GM23338 (cell line): ENCODE data around the gene RRP1. TPM values are rescaled to one million over a fixed set of nuclear protein-coding genes. Genes with fewer than 3 reads are reported as not detected.

Source experiments
- ETS1 ChIP-seq: IDR thresholded peaks from 2 replicates; pipeline ENCODE4 v1.6.1; 2016; ENCODE audit warnings: antibody characterized with exemption
- EZH2phosphoT487 ChIP-seq: fragments of 200-600 bp; sonication (generic); IDR thresholded peaks from one replicate; pipeline ENCODE4 v1.8.1; 2018; ENCODE audit warnings: antibody characterized with exemption; ENCODE audit not compliant: unreplicated experiment
- JUNB ChIP-seq: IDR thresholded peaks from one replicate; pipeline ENCODE4 v1.6.1; 2016; ENCODE audit warnings: antibody characterized with exemption; ENCODE audit not compliant: unreplicated experiment
- NANOG ChIP-seq: IDR thresholded peaks from 2 replicates; pipeline ENCODE4 v1.6.1; 2016; ENCODE audit warnings: antibody characterized with exemption, borderline replicate concordance
- POLR2AphosphoS5 ChIP-seq: IDR thresholded peaks from 2 replicates; pipeline ENCODE4 v1.6.1; 2016; ENCODE audit warnings: antibody characterized with exemption, low read depth
- REST ChIP-seq: IDR thresholded peaks from one replicate; pipeline ENCODE4 v1.6.1; 2018; ENCODE audit warnings: antibody characterized with exemption; ENCODE audit not compliant: unreplicated experiment
- STAT1 ChIP-seq: IDR thresholded peaks from one replicate; pipeline ENCODE4 v1.6.1; 2016; ENCODE audit warnings: antibody characterized with exemption; ENCODE audit not compliant: unreplicated experiment
- ZNF114 ChIP-seq: fragments of 250-450 bp; sonication (Bioruptor Pico); IDR thresholded peaks from 2 replicates; pipeline ENCODE4 v1.5.0; 2020; ENCODE audit warnings: mild to moderate bottlenecking, moderate library complexity
- ZNF462 ChIP-seq: fragments of 250-450 bp; sonication (Bioruptor Pico); IDR thresholded peaks from 2 replicates; pipeline ENCODE4 v1.5.0; 2020; ENCODE audit warnings: mild to moderate bottlenecking, moderate library complexity
- polyA plus RNA-seq: library from polyadenylated mRNA; unstranded; fragments of >200 nt; fragmentation: Nextera tagmentation; extraction: Ambion mirVana; gene quantifications from 2 replicates; pipeline ENCODE4 v1.2.1, GENCODE V29; 2016
- total RNA-seq: library from RNA; depleted of rRNA; stranded (reverse); fragments of >200 nt; shearing (Covaris generic); gene quantifications from 2 replicates; pipeline ENCODE4 v1.2.3, GENCODE V29; 2014

The RRP1 gene
- total and polyA plus RNA-seq, 2 experiments from 2014 or later = 36.5 to 63.5 TPM

- no peak for TF ChIP-seq ZNF462 (CRISPR knock-in tag)
- TF ChIP-seq NANOG = no peak
- no peak for TF ChIP-seq REST
- no peak for TF ChIP-seq POLR2AphosphoS5
- TF ChIP-seq ZNF114 (CRISPR knock-in tag) = no peak
- TF ChIP-seq EZH2phosphoT487 = no peak
- TF ChIP-seq STAT1 = no peak
- TF ChIP-seq JUNB = no peak
- no peak for TF ChIP-seq ETS1
These were observed 5.5 kb downstream of the RRP1 start (continued) for GRCh38 chr21:43794857-43795256.
